HepG2 (cell line): ENCODE data around the gene JADE2. TPM values are rescaled to one million over a fixed set of nuclear protein-coding genes. Genes with fewer than 3 reads are reported as not detected.

Source experiments
- ATAC-seq: fragments of 200-7000 bp; cut with Tn5 transposase; 3 replicates; pipeline ENCODE4 v1.9.1; 2020; ENCODE audit warnings: mild to moderate bottlenecking, moderate library complexity
- BruUV-seq: library from RNA; stranded (reverse); fragments of 400-500 nt; replicated peaks from 2 replicates; lab custom pipeline; 2021; lab: Mats Ljungman, UMichigan
- CTCF ChIA-PET: fragments of 300-600 bp; formaldehyde crosslinking; extraction: SDS; loops from one replicate; lab custom pipeline; 2021; ENCODE audit warnings: low total read pairs, inconsistent platforms, low intra/inter-chr PET ratio; lab: Yijun Ruan, JAX
- POLR2A ChIA-PET: fragments of 350-600 bp; sonication (Branson Sonifier 250); formaldehyde crosslinking; loops from one replicate; lab custom pipeline; 2020; ENCODE audit warnings: antibody characterized with exemption, inconsistent platforms; lab: Yijun Ruan, JAX
- DNase-seq: peaks from one replicate; pipeline ENCODE4 v3.0.0-alpha.2; 2015; ENCODE audit warnings: low spot score
- FAIRE-seq: peaks from 3 replicates; lab custom pipeline; 2011; peaks lifted over from hg19 to GRCh38; lab: Jason Lieb, UNC
- H2AFZ ChIP-seq: one replicate; pipeline ENCODE4 v1.6.1; 2011; ENCODE audit warnings: low read length, inconsistent platforms
- H3K27ac ChIP-seq: fragments of 300-600 bp; 3 replicates; pipeline ENCODE4 v1.8.0; 2011; ENCODE audit warnings: mixed run types, mild to moderate bottlenecking, mixed read lengths, low read length, inconsistent platforms; ENCODE audit not compliant: insufficient read depth; ENCODE audit errors: extremely low read length
- H3K27me3 ChIP-seq, 2 experiments: fragments of 200-600 bp in 1 of 2; 2 replicates in 1 of 2; 3 replicates in 1 of 2; pipeline versions ENCODE4 v1.6.0 to v1.8.0; 2011; ENCODE audit warnings: low read length in 2 of 2, mild to moderate bottlenecking in 2 of 2, moderate library complexity in 2 of 2, inconsistent platforms in 1 of 2; ENCODE audit not compliant: insufficient read depth in 2 of 2, control insufficient read depth in 1 of 2
- H3K36me3 ChIP-seq, 2 experiments: fragments of 200-600 bp in 1 of 2; replicated peaks in 1 of 2; 2 replicates in 1 of 2; 3 replicates in 1 of 2; pipeline versions ENCODE4 v1.5.1 to v1.8.0; 2011; ENCODE audit warnings: low read length in 2 of 2, inconsistent platforms in 1 of 2; ENCODE audit not compliant: insufficient read depth in 2 of 2, control insufficient read depth in 1 of 2
- H3K4me1 ChIP-seq: 2 replicates; pipeline ENCODE4 v1.5.1; 2012; ENCODE audit warnings: low read length, inconsistent platforms; ENCODE audit not compliant: insufficient read depth
- H3K4me2 ChIP-seq: 2 replicates; pipeline ENCODE4 v1.6.0; 2011; ENCODE audit warnings: low read depth, low read length, inconsistent platforms
- H3K4me3 ChIP-seq, 3 experiments: fragments of 200-600 bp in 1 of 3; sonication (generic), shearing (Covaris generic) in 1 of 3; replicated peaks in 1 of 3; 2 replicates each; pipeline ENCODE4 v1.5.1; 2011 to 2016; ENCODE audit warnings: low read length in 3 of 3, inconsistent platforms in 2 of 3, low read depth in 2 of 3, mild to moderate bottlenecking in 2 of 3, control low read depth in 1 of 3, mixed read lengths in 1 of 3; ENCODE audit not compliant: insufficient read depth in 1 of 3
- H3K79me2 ChIP-seq: one replicate; pipeline ENCODE4 v1.6.1; 2011; ENCODE audit warnings: low read length, inconsistent platforms; ENCODE audit not compliant: insufficient read depth
- H3K9ac ChIP-seq: 2 replicates; pipeline ENCODE4 v1.6.0; 2011; ENCODE audit warnings: mild to moderate bottlenecking, low read depth, low read length, inconsistent platforms; ENCODE audit not compliant: insufficient read depth
- H3K9me3 ChIP-seq: 2 replicates; pipeline ENCODE4 v1.5.1; 2012; ENCODE audit warnings: mild to moderate bottlenecking, low read length
- H4K20me1 ChIP-seq: 2 replicates; pipeline ENCODE4 v1.6.0; 2011; ENCODE audit warnings: inconsistent platforms, mild to moderate bottlenecking, low read length, moderate library complexity; ENCODE audit not compliant: insufficient read depth
- CTCF ChIP-seq: sonication (generic); formaldehyde crosslinking; IDR thresholded peaks from 2 replicates; pipeline ENCODE4 v1.5.0; 2020; ENCODE audit warnings: mild to moderate bottlenecking, missing genetic modification reagents, moderate library complexity
- MAFK ChIP-seq, 2 experiments: IDR thresholded peaks in 1 of 2; conservative IDR thresholded peaks in 1 of 2; 2 replicates each; pipeline ENCODE4 v1.6.1; 2011; ENCODE audit warnings: improper control_type of control experiment in 2 of 2, low read length in 2 of 2
- SMC3 ChIP-seq: IDR thresholded peaks from 2 replicates; pipeline ENCODE4 v1.6.1; 2011; ENCODE audit warnings: low read length, improper control_type of control experiment
- ZNF281 ChIP-seq: sonication (generic); formaldehyde crosslinking; IDR thresholded peaks from 2 replicates; pipeline ENCODE4 v1.4.0; 2020; ENCODE audit warnings: missing genetic modification reagents, borderline replicate concordance
- WGBS: methylation state at CpG from one replicate; pipeline ENCODE4 v1.1.6; 2017; ENCODE audit warnings: low lambda C conversion rate; 5-methylcytosine and 5-hydroxymethylcytosine counted together
- in situ Hi-C: cut with HindIII; loops from 2 replicates; pipeline ENCODE4 v1.10.0; 2017; ENCODE audit warnings: low pct_unique_long_range_greater_than_20kb; ENCODE audit not compliant: extremely low pct_ligation_motif_present
- intact Hi-C: fragments of 100-400 bp; cut with micrococcal nuclease; formaldehyde crosslinking; loops from one replicate; pipeline ENCODE4 v1.10.0; 2022; ENCODE audit not compliant: unreplicated experiment
- polyA plus RNA-seq, 8 experiments: library from polyadenylated mRNA; depleted of rRNA in 3 of 8; stranded (reverse) in 7 of 8; unstranded in 1 of 8; fragments of >200 nt; fragmentation: Illumina TruSeq in 4 of 8; extraction: Trizol in 4 of 8; gene quantifications; 2 replicates each; pipeline versions ENCODE4 v1.2.1 to v1.2.3, GENCODE V29; 2011 to 2016; ENCODE audit warnings: low read depth in 4 of 8, missing spikeins in 1 of 8, mixed read lengths in 1 of 8; ENCODE audit not compliant: insufficient read depth in 1 of 8
- total RNA-seq, 5 experiments: library from RNA; depleted of rRNA; stranded (reverse); fragments of >200 nt; fragmentation: Illumina TruSeq; extraction: Trizol; gene quantifications; 2 replicates each; pipeline ENCODE4 v1.2.3, GENCODE V29; 2016; ENCODE audit warnings: low read depth in 1 of 5

Gene JADE2
- total and polyA plus RNA-seq, 2 of the 13 experiments (the other 11 are each of a cell fraction or from before 2014, with no cell fraction given): 7.5 to 15.1 TPM

- ATAC-seq (peak; percentile 44; the same call in 1 of the 3 replicates), FAIRE-seq (peak; percentile 57), DNase-seq (peak; percentile 8)
- Histone ChIP-seq H3K4me3 (no peak overlapping the region), H3K36me3 (peaks cover 34 to 62% of the 10 kb centered on the region in 2 experiments; a peak in 4 of 5 replicates), H3K9me3 (no peaks in the 10 kb centered on the region), H3K79me2 (no peaks in the 10 kb centered on the region), H3K4me1 (no peaks in the 10 kb centered on the region), H4K20me1 (no peaks in the 10 kb centered on the region), H2AFZ (no peak overlapping the region), H3K27ac (no peak overlapping the region), H3K27me3 (no peaks in the 10 kb centered on the region), H3K4me2 (no peak overlapping the region), H3K9ac (no peak overlapping the region)
- 83% methylated on average over 8 of the region's 9 CpGs for WGBS
- TF ChIP-seq CTCF (CRISPR knock-in tag): peak; percentile 42; the same call in 1 of the 2 replicates
- TF ChIP-seq MAFK (conservative IDR thresholded peaks at IDR 0.05 in 1 of 2, IDR thresholded peaks at IDR 0.05 in 1 of 2; ENCODE audit: low read length in 2 of 2): peak; percentile 23 to 33; a peak in 1 of 4 replicates
- no peak for TF ChIP-seq ZNF281 (CRISPR knock-in tag)
- TF ChIP-seq SMC3: peak; percentile 10; the same call in 1 of the 2 replicates
- ChIA-PET CTCF (no interaction called here), POLR2A (no interaction called here)
- no TSS peak for BruUV-seq
- intact Hi-C loops: no loop called here
- in situ Hi-C loops: no loop called here
Observed at GRCh38 chr5:134561871-134562296, 36.4 kb downstream of the JADE2 start.
